Measurements from ENCODE around the gene ABCE1. TPM values are rescaled to one million over a fixed set of nuclear protein-coding genes. Genes with fewer than 3 reads are reported as not detected.

The ABCE1 gene
- total RNA-seq, 2 experiments from 2014 or later: 164 to 186 TPM

DNA sequence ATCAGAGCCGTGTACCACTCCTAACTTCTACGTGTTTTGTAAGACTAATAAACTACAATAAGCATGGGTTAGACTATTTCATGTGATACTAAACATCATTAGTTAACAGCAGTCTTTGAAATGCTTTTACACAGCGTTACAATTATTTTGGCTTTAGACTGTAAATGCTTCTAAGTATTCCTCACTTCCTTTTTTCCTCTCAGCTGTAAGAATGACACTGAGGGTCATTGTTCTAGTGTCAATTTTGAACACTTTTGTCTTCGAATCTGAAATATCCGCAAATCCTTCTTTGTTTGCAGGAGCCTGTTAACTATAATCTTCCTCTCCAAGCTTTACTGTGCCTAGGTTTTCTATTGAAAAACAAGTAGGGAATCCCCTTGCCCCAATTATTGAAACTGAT lies 1.5 kb downstream of the ABCE1 start:
- H3K27me3 Mint-ChIP-seq: no peaks in the 10 kb centered on the region
- intact Hi-C loops (cut with micrococcal nuclease): loop anchor here (5.0 kb wide), 1 partner anchor 78 kb away; no protein-coding TSS in a partner anchor
- POLR2A ChIA-PET: interaction anchor here (0.5 to 4.5 kb wide), 7 partner anchors 12 to 462 kb away, joined by 3 to 49 read pairs (median 5); partner anchors contain the start of gene OTUD4
- TF ChIP-seq, protein P1, sequence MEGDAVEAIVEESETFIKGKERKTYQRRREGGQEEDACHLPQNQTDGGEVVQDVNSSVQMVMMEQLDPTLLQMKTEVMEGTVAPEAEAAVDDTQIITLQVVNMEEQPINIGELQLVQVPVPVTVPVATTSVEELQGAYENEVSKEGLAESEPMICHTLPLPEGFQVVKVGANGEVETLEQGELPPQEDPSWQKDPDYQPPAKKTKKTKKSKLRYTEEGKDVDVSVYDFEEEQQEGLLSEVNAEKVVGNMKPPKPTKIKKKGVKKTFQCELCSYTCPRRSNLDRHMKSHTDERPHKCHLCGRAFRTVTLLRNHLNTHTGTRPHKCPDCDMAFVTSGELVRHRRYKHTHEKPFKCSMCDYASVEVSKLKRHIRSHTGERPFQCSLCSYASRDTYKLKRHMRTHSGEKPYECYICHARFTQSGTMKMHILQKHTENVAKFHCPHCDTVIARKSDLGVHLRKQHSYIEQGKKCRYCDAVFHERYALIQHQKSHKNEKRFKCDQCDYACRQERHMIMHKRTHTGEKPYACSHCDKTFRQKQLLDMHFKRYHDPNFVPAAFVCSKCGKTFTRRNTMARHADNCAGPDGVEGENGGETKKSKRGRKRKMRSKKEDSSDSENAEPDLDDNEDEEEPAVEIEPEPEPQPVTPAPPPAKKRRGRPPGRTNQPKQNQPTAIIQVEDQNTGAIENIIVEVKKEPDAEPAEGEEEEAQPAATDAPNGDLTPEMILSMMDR (IDR thresholded peaks at IDR 0.05): no peak
- ATAC-seq (no peak), DNase-seq (no peak)
- peaks cover 30% of the 10 kb centered on the region for H3K36me3 Mint-ChIP-seq (ENCODE audit: low read depth)
- no peaks in the 10 kb centered on the region for H3K9me3 Mint-ChIP-seq
- CTCF ChIA-PET: interaction anchor here (1.0 to 1.7 kb wide), 3 partner anchors 24 to 45 kb away, joined by 3 to 6 read pairs (median 3); no protein-coding TSS in a partner anchor
- peak overlapping the region; percentile 97 for H3K4me3 Mint-ChIP-seq
- H3K4me1 Mint-ChIP-seq (ENCODE audit: low read depth): peaks cover 23% of the 10 kb centered on the region
- peak overlapping the region; percentile 99 for H3K27ac Mint-ChIP-seq

GRCh38 chr4:145101091-145101490 lies 3.0 kb downstream of the ABCE1 start:
- TF ChIP-seq, protein P1 (IDR thresholded peaks at IDR 0.05): no peak
- Mint-ChIP-seq H3K27me3 (no peaks in the 10 kb centered on the region), H3K9me3 (no peaks in the 10 kb centered on the region), H3K27ac (no peak overlapping the region), H3K36me3 (ENCODE audit: low read depth) (peaks cover 27% of the 10 kb centered on the region), H3K4me3 (no peak overlapping the region), H3K4me1 (ENCODE audit: low read depth) (peaks cover 17% of the 10 kb centered on the region)
- intact Hi-C loops (cut with micrococcal nuclease): no loop called here
- ChIA-PET POLR2A (interaction anchor here (1.6 to 4.5 kb wide), 2 partner anchors 19 to 77 kb away, joined by 4 to 49 read pairs; no protein-coding TSS in a partner anchor), CTCF (no interaction called here)
- DNase-seq: no peak
- no peak for ATAC-seq

DNA sequence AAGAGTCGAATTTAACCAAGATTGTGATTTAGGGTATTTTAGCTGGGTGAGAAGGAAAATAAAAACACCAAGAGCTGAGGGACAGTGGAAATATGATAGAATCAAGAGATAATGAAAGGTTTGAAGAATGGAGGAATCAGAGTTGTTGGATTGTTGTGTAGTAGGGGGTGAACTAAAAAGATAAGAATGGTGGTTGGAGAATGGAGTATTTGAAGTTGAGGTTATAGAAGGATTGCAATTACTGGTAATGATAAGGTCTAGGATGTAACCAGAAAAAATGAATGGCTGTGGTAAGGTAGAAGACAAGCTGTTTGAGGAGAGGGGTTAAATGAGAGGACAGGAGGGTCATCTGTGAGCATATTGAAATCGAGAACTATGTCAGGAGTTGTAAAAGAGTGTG lies 4.5 kb downstream of the ABCE1 start:
- Mint-ChIP-seq H3K36me3 (ENCODE audit: low read depth) (peaks cover 34% of the 10 kb centered on the region), H3K4me1 (ENCODE audit: low read depth) (peaks cover 13% of the 10 kb centered on the region), H3K27ac (no peak overlapping the region), H3K27me3 (no peaks in the 10 kb centered on the region), H3K4me3 (no peak overlapping the region), H3K9me3 (no peaks in the 10 kb centered on the region)
- intact Hi-C loops (cut with micrococcal nuclease): no loop called here
- TF ChIP-seq, protein P1 (IDR thresholded peaks at IDR 0.05): no peak
- ATAC-seq: no peak
- ChIA-PET POLR2A (interaction anchor here (1.6 kb wide), 1 partner anchor 17 kb away, joined by 4 read pairs; no protein-coding TSS in a partner anchor), CTCF (no interaction called here)
- no peak for DNase-seq

GRCh38 chr4:145103496-145103895 lies 5.4 kb downstream of the ABCE1 start:
- no peaks in the 10 kb centered on the region for H3K9me3 Mint-ChIP-seq
- peaks cover 39% of the 10 kb centered on the region for H3K36me3 Mint-ChIP-seq (ENCODE audit: low read depth)
- ChIA-PET POLR2A (interaction anchor here (0.8 kb wide), 1 partner anchor 10 kb away, joined by 6 read pairs; no protein-coding TSS in a partner anchor), CTCF (no interaction called here)
- TF ChIP-seq, protein P1 (IDR thresholded peaks at IDR 0.05): no peak
- no peaks in the 10 kb centered on the region for H3K27me3 Mint-ChIP-seq
- ATAC-seq (no peak), DNase-seq (no peak)
- peaks cover 16% of the 10 kb centered on the region for H3K4me1 Mint-ChIP-seq (ENCODE audit: low read depth)
- peak overlapping the region; percentile 26 for H3K27ac Mint-ChIP-seq
- intact Hi-C loops (cut with micrococcal nuclease): no loop called here
- H3K4me3 Mint-ChIP-seq: no peak overlapping the region

DNA sequence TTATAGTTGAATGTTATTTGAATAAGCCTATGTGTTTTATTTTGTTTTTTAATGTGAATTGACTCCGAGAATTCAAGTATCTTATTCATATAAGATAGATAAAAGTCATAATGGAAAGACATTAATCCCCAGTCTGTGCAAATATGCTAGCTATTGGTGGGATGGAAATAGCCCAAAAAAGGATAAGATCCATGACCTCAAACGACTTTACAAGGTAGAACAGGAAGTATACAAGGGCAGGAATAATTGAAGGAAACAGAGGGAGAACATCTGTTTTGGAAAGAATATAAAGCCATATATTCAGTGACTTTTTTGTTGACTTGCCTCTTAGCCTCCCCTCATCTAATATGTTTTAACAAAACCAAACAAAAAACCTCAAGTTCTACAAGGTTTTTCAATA lies 9.0 kb downstream of the ABCE1 start:
- ChIA-PET POLR2A (no interaction called here), CTCF (no interaction called here)
- Mint-ChIP-seq H3K4me1 (ENCODE audit: low read depth) (peaks cover 15% of the 10 kb centered on the region), H3K27me3 (no peaks in the 10 kb centered on the region), H3K27ac (peak overlapping the region; percentile 50), H3K9me3 (no peaks in the 10 kb centered on the region), H3K4me3 (no peak overlapping the region), H3K36me3 (ENCODE audit: low read depth) (peaks cover 44% of the 10 kb centered on the region)
- intact Hi-C loops (cut with micrococcal nuclease): no loop called here
- TF ChIP-seq, protein P1 (IDR thresholded peaks at IDR 0.05): no peak
- DNase-seq (no peak), ATAC-seq (no peak)
